ENCODE data around the gene PADI1. TPM values are rescaled to one million over a fixed set of nuclear protein-coding genes. Genes with fewer than 3 reads are reported as not detected.

PADI1 gene
- polyA plus RNA-seq, 3 donors: 0.06 to 0.22 (median 0.08) TPM

GRCh38 chr1:17196496-17197185 is 8.3 kb upstream of the PADI1 start:
- DNase-seq: no peak

- DNase-seq: no peak
Measured at GRCh38 chr1:17197696-17198095, 7.2 kb upstream of the PADI1 start.

DNA sequence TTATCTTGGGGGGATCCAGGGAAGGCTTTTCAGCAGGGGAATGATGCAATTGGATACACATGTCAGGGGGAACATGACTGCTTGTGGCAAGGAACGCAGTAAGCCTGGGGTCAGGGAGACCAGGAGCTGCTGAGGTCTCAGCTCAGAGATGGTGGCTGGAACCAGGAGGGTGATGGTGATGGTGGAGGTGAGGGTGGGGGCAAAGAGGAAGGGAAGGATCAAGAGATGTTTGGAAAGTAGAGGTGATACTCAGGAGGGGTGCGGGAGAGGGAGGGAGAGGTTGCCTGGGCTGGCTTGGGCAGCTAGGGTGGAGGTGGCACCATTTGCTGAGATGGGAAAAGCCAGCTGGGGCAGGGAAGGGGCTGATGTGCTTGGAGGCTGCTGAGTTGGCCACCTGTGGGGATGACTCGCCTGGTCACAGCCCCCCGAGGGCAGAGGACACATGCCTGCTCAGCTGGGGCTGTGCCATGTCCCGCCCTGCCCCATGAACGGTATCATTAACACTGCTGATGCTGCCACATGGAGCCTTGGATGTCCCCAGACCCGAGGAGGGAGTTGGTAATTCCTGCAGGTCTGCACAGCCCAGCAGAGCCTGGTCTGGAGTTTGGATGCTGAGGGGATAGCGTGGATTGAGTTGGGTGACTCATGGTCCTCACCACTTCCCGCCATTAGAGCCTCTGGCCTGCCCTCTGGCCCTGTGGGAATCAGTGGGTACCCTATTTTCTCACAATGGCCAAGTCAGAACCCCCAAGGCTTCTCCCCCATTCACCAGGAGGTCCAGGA is 6.3 kb upstream of the PADI1 start:
- no peak for DNase-seq

- DNase-seq: no peak
Measured at GRCh38 chr1:17199267-17200044, 5.5 kb upstream of the PADI1 start.

DNA sequence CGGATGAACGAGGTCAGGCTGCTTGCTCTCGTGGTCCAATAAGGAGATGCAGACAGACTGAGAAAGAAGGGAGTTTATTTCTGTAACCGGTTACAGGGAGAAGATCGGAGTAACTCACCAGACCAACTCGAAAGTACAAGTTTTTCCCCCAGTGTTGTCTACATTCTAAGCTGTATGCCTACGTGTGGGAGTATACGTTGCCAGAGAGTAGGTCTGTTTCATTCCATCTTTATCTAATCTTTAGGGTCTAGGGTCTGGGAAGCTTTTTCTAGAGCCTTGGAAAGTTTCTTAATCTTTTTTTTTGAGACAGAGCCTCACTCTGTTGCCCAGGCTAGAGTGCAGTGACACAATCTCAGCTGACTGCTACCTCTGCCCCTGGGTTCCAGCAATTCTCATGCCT is 4.7 kb upstream of the PADI1 start:
- DNase-seq: no peak

DNA sequence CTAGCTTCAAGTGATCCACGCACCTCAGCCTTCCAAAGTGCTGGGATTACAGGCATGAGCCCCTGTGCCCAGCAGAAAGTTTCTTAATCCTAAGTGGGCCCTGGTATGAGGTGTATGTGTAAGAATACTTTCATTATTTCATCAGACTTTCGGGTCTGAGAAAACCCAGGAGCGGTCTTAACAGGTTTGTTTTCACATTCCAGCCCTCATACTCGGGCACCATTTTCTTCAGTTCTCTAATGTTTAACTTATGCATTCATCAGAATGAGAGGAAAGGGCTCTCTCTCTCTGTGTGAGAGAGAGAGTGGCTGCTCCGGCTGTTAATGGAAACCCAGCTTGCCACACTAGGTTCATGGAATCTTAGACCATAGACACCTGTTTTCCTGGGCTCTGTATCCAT is 4.2 kb upstream of the PADI1 start:
- no peak for DNase-seq

DNA sequence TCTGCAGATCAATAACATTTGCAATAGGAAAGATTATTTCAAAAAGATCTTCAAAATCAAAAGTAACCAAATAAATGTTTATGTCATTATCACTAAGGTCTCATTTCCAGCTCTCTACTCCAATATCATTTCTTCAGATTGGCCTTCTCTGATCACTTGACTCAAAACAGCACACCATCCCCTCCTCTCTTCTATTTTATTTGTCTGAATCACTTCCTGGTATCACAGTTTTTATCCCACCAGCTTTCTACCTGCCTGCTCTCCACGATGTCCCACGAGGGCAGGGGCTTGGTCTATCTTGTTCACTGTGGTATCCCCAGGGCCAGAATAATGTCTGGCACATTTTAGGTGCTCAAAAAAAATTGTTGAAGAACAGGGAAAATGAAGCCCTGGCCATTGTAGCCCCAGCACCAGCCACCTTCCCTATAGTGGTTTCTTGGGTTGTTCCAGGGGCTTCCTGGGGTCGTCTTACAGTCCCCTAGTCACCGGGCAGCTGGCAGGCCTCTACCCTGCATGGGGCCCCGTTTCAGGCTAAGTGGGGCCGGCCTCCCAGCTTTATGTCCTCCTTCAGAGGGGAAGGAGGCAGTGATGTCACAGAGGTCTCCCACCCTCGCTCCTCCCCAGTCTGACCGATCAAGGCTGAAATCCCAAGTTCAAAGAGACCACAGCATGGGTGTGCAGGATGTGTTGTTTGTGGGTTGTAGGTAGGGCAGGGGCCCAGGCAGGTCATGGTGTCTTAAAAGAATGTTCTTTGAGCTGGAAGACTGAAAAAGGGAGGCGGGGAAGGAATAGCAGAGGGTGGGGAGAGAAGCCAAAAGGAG is 3.5 kb upstream of the PADI1 start:
- DNase-seq: no peak

DNA sequence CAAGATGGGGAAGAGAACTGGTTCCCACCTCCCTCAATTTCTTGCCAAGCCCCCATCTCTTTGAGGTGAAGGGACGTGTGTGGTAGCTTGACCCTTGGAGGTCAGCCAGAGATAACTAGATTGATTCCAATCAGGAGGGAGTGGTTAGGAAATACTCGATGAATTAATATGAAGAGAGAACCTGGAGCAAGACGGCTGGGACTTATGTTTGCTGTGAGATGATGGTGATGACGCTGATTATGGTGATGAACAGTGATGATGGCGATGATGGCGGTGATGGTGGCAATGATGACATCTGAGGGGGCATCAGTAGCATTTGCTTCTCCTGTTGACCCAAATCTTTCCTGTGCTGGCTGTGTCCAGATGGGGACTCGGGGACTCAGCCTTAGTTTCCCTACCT is 724 bp downstream of the PADI1 start:
- DNase-seq: no peak

DNA sequence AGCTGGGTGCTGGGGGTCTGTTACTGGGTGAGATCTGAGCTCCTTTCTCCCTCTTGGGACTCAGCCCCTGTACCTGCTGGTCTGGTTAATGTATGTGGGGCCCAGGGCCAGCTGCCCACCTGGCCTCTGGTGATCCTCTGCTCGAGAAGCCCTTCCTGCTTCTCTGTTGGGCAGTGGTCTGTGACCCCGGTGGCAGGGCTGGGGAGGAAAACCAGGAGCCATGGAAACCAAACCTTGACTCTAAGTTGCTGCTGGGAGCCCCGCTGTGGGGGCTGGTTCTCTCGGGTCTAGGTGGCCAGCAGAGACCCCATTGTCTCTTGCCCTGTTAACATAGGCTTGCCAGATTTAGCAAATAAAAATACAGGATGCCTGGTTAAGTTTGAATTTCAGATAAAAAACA is 1.3 kb downstream of the PADI1 start:
- DNase-seq: no peak

GRCh38 chr1:17207046-17207445 is 2.1 kb downstream of the PADI1 start:
- no peak for DNase-seq

DNA sequence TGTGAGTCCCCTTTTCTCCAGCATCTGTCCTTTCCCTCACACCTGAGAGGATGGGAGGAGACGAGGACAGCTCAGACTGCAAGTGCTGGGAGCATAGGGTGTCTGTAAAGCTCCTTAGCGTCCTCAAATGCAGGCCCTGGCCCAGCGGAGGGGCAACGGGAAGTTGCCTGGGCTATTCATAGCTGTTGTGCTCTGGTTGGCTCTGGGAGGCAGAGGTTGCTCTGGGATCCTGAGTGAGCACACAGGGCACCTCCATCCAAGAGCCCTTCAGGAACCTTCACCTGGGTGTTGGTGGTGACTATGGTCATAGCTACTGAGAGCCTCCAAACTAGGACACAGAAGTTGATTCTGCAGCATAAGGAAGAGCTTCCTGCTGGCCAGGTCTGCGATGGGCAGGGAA is 2.6 kb downstream of the PADI1 start:
- no peak for DNase-seq

GRCh38 chr1:17207966-17208418 is 3.1 kb downstream of the PADI1 start:
- DNase-seq: no peak

GRCh38 chr1:17208546-17208945 is 3.6 kb downstream of the PADI1 start:
- no peak for DNase-seq

- no peak for DNase-seq
Measured at GRCh38 chr1:17209430-17209829, 4.5 kb downstream of the PADI1 start.

GRCh38 chr1:17210176-17210575 is 5.2 kb downstream of the PADI1 start:
- DNase-seq: no peak

DNA sequence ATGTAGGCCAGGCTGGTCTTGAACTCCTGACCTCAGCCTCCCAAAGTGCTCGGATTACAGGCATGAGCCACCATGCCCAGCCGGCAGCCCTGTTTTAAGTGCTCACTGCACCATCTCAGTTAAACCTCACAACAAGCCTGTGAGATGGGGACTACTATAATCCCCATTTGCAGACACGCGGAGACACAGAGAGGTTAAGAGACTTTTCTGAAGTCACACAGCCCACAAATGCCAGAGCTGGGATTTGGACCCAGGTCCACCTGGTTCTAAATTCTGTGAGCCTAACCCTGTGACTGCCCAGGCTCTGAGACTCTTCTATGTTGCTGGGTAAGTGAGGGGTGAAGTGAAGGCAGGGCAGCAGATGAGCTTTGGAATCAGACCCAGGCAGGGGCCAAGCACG is 6.4 kb downstream of the PADI1 start:
- DNase-seq: no peak

DNA sequence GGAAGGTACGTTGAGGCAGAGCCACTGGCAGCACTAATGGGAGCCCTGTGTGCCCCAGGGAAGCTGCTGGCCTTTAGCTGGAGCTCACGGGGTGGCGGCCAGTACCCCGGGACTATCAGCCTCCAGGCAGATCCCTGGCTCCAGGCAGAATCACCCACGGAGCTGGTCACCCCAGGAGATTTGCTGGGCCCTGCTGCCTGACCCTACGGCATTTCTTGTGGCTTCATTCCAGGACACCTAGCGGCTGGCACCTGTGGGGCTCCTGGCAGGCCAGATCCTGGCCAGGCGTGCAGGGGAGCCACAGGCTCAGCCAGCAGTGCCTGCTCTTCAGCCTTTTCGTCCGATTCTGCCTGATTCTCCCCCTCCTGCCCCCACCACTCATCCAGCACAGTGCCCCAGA is 7.1 kb downstream of the PADI1 start:
- DNase-seq: no peak

DNA sequence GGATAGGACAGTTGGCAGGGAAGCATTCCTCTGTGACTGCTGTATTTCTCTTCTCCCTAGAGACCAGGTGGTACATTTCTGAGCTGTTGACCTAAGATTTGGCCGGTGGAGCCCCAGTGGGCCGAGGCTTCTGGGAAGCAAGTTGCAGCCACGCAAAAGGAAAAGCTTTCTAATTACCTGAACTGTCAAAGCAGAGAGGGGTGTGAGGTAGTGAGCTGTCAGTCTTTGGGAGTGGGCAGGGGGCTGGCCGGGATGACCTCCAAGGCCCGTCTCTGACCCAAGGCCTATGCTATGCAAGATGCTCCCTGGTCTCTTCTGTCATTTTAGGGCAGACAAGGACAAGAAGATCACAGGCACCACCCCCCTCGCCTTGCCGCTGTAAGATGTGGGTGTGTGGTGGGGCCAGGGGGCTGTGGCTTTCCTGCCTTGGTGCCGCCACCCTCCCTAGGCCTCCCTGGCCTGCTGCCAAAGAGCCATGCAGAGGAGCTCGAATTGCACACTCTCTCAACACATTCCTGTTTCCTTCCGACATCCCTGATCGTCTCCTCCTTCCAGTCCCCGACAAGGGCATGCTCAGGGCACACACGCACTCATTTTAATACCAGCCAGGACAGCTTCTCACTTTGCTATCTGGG is 7.7 kb downstream of the PADI1 start:
- DNase-seq: peak; percentile 85

DNA sequence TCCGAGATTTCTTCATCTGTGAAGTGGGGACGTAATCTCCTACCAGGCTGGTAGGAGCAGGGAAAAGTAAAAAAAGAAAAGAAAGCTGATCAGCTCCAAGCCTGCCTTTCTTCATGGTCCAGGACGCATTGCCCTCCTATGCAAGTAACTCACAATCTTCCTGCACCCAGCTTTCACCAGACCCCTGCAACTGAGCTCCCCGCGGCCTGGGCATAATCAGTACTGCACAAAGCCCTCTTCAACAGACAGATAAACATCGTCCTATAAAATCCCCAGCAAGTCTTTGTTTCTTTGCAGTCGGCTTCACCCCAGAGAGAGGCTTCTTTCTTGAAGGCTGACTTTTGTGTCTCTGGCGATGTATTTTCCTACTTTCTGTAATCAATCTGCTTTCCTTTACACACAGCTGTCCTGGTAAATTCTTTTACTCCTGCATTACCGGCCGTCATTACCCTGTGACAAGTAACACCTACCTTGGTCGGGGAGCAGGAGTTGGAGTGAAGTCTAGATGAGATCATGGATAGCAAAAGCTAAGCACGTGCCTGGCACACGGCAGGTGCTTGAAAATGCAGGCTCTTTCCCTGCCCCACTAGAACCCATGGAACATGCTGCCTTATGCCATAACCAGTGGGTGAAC is 8.3 kb downstream of the PADI1 start:
- no peak for DNase-seq

DNA sequence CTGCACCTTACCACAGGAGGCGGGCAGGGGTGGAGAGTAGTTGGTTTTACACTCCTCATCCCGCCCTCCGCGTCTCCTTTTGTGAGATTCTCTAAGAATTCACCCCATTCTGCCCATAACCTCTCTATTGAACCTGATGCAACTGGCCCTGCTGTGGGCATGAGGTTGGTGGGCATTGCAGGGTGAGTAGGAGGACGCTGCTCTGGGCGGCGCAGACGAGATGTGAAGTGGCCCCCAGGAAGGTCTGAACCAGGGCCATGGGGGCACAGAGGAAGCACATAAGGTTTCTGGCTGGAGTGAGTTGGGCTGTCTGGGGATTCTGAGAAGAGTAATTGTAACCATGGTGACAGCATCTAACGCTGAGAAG is 8.8 kb downstream of the PADI1 start:
- no peak for DNase-seq

All from renal pelvis (tissue), 4 donors.